ENCODE results near the gene DPEP2.

DNA sequence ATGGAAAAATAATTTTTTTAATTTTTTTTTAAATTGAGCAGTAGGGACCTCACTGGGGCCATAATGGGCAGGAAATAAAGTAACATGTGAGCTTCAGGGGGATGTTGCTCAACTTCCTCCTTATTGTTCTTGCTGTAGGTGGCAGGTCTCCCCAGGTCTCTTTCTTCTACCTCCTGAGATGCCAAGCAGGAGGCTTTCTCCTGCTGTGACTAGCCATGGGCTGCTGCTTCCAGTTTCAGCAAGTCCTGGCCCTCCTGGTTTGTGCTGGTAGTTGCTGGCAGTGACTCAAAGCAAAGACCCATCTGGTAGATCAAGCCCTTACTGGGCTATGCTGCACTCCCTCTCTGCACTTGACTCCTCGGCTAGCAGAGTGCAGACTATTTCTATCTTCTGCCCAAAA lies 14.2 kb upstream of the DPEP2 start:
- TF ChIP-seq POLR2AphosphoS5 (IDR thresholded peaks at IDR 0.05; ENCODE audit: low read depth, low read length) (no peak), FOXP2 (optimal IDR thresholded peaks at IDR 0.05; ENCODE audit: borderline replicate concordance, extremely low read depth, extremely low read length, insufficient read depth) (no peak), SIN3A (IDR thresholded peaks at IDR 0.05; ENCODE audit: borderline replicate concordance, insufficient read depth, low read length) (no peak), TAF1 (IDR thresholded peaks at IDR 0.05; ENCODE audit: borderline replicate concordance, insufficient read depth, low read length) (no peak)
- TF ChIP-seq, protein P1, sequence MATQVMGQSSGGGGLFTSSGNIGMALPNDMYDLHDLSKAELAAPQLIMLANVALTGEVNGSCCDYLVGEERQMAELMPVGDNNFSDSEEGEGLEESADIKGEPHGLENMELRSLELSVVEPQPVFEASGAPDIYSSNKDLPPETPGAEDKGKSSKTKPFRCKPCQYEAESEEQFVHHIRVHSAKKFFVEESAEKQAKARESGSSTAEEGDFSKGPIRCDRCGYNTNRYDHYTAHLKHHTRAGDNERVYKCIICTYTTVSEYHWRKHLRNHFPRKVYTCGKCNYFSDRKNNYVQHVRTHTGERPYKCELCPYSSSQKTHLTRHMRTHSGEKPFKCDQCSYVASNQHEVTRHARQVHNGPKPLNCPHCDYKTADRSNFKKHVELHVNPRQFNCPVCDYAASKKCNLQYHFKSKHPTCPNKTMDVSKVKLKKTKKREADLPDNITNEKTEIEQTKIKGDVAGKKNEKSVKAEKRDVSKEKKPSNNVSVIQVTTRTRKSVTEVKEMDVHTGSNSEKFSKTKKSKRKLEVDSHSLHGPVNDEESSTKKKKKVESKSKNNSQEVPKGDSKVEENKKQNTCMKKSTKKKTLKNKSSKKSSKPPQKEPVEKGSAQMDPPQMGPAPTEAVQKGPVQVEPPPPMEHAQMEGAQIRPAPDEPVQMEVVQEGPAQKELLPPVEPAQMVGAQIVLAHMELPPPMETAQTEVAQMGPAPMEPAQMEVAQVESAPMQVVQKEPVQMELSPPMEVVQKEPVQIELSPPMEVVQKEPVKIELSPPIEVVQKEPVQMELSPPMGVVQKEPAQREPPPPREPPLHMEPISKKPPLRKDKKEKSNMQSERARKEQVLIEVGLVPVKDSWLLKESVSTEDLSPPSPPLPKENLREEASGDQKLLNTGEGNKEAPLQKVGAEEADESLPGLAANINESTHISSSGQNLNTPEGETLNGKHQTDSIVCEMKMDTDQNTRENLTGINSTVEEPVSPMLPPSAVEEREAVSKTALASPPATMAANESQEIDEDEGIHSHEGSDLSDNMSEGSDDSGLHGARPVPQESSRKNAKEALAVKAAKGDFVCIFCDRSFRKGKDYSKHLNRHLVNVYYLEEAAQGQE (IDR thresholded peaks at IDR 0.05; ENCODE audit: insufficient read depth in 1 of 2, low read depth in 2 of 2, low read length in 2 of 2) = no peak

Data from PFSK-1 (cell line).